ENCODE data around the gene NLRP2B.
"Not testable (repeated sequence)": the region's sequence is repeated elsewhere in the genome, so short reads cannot be mapped to it uniquely, and the experiment has no call there.

The NLRP2B gene

DNA sequence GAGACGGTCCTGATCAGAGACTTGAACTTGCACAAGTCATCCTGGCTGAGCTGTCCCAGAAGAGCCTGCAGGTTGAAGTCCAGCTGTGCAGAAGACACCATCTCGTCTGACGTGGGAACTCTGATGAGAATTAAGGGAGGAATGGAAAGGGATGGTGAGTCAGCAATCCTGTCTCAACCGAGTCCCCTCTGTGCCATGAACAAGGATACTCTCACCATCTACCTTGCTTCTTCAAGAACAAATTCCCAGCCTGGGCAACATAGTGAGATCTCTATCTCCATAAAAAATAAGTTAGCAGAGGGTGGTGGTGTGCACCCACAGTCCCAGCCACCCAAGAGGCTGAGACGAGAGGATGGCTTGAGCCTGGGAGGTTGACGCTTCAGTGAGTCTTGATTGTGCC, at the start of gene NLRP2B:
TSS of gene NLRP2B (minus strand) at position 101 of the 400 bp plus-strand sequence.
- no peak for DNase-seq

DNA sequence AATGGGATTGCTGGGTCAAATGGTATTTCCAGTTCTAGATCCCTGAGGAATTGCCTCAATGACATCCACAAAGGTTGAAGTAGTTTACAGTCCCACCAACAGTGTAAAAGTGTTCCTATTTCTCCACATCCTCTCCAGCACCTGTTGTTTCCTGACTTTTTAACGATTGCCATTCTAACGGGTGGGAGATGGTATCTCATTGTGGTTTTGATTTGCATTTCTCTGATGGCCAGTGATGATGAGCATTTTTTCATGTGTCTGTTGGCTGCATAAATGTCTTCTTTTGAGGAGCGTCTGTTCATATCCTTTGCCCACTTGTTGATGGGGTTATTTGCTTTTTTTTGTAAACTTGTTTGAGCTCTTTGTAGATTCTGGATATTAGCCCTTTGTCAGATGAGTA, 45.9 kb upstream of the NLRP2B start:
- not testable (repeated sequence) for DNase-seq

DNA sequence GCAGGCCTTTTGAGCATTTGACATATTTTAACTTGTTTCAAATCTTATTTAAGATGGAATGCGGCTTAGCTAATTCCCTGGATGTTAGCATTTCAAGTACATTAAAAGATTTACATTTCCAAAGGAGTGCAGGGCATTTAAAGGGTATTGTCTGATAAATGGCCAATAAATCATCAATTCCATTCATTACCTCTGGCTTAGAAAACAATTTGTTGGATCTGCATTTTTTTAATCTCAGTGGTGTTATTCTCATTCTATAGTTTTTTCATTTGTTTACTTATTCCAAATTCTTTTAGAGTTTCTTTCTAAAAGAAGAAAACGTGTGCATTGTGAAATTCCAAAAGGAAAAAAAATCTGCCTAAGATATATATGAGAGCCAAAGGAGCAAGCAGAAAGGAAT, 1.3 kb upstream of the NLRP2B start:
- DNase-seq, result no peak

DNA sequence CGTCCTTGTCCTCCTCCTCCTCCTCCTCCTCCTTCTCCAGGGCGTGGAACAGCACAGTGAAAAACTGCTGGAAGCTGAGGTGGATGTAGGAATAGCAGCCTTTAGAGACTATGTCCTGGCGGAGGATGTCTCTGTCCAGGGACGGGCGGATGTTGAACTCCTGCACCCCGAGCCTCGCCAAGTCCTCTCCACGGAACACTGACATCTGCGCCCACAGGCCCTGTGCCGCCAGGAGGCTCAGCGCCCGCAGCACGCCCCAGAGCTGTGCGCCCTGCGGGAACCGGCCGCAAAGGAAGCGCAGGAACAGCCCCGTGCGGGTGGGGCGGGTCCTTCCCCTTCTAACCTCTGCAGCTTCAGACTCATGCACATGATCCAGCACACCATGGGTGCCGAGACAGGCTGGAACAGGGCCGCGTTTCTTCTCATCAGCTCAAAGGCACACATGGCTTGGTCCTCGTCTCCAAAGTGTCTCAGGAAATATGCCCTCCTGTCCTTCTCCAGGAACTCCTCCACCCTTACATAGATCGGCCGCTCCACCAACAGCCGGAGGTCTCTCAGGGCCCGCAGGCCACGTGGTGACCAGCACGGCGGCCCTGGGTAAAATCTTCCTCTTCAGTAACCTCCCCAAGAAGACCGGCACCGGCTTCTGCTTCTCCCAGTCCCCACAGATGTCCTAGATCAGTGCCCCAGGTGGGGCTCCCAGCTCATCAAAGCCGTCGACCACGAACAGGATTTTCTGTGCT, 1.2 kb downstream of the NLRP2B start:
- no peak for DNase-seq

DNA sequence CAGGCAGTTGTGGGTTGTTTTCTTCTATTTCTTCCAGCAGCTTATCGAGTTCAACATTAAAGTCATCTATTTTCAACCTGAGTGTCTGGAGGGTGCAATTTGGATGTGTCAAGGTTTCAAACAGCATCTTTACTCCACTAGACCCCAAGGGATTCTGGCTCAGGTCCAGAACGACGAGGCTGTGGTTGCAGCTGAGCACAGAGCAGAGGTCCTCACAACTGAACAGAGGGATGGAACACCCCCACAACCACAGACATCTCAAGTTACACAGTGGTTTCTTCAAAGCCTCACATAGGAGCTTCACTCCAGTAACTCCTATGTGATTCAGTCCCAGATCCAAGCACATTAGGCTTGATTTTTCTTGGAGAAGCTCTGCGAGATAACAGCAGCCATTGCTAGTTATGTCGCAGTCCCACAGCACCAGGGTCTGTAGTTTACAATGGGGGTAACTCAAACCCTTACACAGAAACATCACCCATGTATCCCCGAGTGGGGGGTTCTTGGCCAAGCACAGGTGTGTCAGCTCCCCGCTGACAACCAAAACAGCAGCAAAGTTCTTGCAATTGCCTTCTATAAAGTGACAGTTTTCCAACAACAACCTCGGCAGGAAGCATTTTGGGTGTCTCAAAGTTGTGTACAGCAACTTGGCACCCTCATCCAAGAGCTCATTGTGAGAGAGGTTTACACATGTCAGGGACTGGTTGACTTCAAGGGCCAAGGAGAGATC, 2.8 kb downstream of the NLRP2B start:
- DNase-seq, result no peak

DNA sequence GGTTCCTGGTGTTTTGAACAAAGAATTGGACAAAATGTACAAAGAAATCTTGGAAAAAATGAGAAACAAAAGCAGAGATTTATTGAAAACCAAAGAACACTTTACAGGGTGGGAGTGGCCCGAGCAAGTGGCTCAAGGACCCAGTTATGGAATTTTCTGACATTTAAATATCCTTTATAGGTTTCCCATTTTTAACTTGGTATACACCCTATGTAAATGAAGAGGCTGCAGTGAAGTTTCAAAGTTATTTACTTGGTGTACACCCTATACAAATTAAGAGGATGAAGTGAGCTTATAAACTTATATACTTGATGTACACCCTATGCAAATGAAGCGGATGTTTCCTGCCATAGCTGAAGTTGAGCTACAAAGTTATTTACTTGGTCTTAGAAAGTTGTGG, 4.7 kb downstream of the NLRP2B start:
- no peak for DNase-seq

DNA sequence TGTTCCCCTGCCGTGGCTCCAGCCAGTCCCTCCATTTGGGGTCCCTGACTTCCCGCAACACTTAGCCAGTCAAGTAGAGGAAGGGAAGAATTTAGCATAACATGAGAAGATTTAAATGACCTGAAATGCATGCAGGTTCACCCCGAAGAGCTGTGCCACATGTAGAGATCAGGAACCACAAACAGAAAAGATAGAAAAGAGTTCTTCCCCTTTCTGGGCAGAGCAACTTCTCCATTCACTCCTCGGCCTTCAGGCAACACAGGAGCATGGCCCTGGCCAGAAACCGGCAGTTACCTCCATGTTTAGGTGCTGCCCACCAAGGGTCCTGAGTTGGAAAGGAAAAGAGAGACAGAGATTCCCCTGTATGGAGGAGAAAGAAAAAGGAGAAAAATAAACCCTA, 5.2 kb downstream of the NLRP2B start:
- no peak for DNase-seq

DNA sequence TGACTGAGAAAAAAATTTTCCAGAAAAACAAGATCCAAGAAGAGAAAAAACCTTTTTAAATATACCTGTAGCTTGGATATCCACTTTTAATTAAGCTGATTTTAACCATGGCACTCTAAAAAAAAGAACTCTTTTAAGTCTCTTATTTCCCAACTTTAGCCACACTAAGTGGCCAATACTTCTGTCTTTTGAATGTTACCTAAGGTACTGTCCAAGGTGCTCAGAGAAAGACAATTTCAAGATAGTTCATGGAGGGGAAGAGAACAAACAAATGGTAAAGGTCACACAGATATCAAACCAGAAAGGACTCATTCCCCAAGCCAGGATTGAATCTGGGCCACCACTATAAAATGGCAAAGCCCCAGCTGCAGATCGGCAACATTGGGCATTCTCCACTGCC, 10.1 kb downstream of the NLRP2B start:
- no peak for DNase-seq

DNA sequence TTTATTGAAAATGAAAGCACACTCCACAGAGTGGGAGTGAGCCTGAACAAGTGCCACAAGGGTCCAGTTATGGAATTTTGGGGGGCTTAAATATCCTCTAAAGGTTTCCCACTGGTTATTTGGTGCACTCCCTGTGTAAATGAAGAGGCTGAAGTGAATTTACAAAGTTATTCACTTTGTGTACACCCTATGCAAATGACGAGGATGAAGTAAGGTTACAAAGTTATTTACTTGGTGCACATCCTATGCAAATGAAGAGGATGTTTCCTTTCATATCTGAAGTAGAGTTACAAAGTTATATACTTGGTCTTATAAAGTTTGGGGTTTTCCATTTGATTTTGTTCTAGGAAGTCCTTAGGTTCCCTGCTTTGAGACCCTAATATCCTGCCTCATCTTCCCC, 13.1 kb downstream of the NLRP2B start:
- DNase-seq, result no peak

DNA sequence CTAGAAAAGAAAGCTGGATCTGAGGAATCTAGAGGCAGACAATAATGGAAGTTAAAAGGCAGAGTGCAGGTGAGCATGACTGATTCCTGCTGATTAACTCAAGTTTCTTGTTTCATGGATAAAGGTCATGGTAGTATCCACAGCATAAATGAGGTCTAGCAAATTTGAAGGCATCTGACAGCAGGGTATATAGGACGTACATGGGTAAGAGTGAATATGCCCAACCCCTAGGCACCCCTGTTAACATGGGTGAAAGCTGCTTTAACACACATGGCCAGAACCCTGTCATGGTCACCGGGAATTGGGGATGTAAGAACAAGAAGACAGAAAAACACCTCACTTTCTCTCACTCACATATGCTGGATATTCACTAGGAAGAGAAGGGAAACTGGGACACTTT, 25.0 kb downstream of the NLRP2B start:
- DNase-seq, result no peak

DNA sequence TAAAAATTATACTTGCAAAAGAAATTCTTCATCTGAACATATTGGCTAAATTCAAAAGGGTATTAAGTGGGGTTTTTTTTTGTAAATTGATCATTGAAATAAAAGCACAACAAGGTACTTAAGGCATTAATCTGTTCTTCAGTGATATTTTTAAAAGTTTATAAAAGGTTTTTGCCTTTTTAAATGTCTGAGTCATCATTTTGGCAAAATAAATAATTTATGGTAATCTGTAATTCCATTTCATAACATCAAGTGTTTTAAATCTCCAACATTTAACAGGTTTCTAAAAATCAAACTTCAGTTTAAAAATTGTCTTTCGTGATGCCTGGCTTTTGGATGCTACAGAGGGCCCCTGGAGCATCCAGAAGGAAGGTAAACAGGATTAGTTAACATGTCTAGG, 27.4 kb downstream of the NLRP2B start:
- DNase-seq, result no peak

DNA sequence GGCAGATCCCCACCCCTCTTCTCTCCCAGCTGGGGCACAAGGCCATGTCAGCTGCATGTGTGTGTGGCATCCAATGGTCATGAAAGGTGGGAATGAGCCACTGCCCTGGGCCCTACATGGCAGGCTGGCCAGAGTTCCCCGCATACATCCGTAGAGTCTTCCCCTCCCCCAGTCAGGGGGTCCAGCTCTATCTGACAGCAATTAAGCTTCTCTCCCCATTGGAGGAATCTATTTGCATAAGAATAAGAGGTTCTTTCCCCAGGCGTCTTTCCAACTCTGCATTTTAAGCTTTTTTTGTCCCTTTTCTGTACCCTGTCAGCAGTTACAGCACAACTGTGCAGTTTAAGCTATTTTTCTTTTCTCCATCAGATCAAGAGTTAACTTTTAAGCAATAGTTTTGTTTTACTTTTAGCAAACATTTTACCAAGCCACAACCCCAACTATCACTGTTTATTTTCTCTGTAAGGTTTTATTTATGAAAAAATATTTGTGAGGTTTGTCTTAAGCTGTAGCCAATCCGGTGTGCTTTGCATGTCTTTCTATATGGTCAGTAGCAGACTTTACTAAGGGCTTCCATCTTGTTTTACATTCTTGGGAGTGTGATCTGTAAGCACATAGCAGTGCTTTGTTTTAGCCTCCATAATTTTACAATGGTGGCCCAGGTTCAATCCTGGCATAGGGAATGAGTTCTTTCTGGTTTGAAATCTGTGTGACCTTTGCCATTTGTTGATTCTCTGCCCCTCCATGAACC, 28.7 kb downstream of the NLRP2B start:
- DNase-seq, result no peak

DNA sequence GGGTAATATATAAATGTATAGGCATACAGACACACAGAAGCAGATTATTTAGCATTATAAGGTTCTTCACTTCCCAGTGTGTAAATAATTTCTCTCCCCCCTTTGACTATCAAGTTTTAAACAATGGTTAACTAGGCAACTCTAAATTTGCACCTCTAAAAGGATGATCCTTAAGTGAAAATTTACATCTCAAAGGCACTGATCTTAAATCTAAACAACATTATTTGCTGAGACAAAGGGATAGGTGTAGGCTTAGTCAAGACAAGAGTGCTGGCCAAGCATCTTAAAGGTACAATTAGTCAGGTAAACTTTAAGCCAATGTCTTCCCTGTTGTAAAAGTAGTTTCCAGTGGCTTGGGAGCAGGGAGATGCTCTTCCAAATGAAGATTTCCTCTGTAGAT, 33.0 kb downstream of the NLRP2B start:
- DNase-seq, result no peak

DNA sequence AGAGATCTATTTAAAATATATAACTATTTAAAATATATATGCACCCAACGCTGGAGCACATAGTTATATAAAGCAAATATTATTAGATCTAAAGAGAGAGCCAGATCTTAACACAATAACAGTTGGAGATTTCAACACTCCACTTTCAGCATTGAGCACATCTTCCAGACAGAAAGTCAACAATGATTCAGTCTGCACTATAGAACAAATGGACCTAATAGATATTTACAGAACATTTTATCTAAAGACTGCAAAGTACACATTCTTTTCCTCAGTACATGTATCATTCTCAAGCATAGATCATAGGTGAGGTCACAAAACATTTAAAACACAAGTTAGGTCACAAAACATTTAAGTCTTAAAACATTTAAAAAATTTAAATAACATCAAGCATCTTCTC, 36.4 kb downstream of the NLRP2B start:
- DNase-seq, result no peak

DNA sequence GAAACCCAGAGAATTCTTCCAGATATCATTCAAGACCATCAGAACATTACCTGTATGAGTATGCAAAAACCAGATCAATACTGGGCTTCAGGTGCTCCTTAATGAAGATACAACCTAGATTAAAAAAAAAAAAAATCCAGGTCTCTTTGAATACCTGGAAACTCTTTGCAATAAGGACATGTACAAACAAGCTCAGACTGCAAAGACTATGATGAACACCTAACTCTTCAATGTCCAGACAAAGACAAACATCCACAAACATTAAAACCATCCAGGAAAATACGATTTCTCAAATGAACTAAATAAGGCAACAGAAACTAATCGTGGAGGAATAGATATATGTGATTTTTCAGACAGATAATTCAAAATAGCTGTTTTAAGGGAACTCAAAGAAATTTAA, 38.7 kb downstream of the NLRP2B start:
- DNase-seq, result no peak

DNA sequence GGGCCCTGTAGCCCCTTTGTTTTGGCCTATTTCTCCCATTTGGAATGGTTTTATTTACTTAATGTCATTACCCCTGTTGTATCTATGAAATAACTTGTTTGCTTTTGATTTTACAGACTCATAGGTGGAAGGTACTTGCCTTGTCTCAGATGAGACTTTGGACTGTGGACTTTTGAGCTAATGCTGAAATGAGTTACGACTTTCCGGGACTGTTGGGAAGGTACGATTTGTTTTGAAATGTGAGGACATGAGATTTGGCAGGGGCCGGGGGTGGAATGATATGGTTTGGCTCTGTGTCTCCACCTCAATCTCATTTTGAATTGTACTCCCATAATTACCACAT, 39.4 kb downstream of the NLRP2B start:
- no peak for DNase-seq

DNA sequence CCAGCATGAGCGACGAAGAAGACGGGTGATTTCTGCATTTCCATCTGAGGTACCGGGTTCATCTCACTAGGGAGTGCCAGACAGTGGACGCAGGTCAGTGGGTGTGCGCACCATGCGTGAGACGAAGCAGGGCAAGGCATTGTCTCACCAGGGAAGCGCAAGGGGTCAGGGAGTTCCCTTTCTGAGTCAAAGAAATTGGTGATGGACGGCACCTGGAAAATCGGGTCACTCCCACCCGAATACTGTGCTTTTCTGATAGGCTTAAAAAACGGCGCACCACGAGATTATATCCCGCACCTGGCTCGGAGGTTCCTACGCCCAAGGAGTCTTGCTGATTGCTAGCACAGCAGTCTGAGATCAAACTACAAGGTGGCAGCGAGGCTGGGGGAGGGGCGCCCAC, 50.6 kb downstream of the NLRP2B start:
- not testable (repeated sequence) for DNase-seq

Data from stimulated activated naive CD4-positive, alpha-beta T cell treated with Interleukin-2 at 50 U/mL for 16 hours (primary cell).